Measurements from ENCODE around the gene FAM20C. TPM values are rescaled to one million over a fixed set of nuclear protein-coding genes. Genes with fewer than 3 reads are reported as not detected.
A peak's percentile ranks its signal among the peaks of the same experiment; 100 is the strongest.
"Not testable (repeated sequence)": the region's sequence is repeated elsewhere in the genome, so short reads cannot be mapped to it uniquely, and the experiment has no call there.

FAM20C gene
- total and polyA plus RNA-seq, 7 experiments from 2014 or later: 0.22 to 27.0 (median 4.6) TPM; not detected in 2

GRCh38 chr7:206351-206750 is 14.0 kb downstream of the FAM20C start:
- H3K9me3 ChIP-seq (ENCODE audit: control insufficient read depth in 2 of 3, low read length in 3 of 3); POLR2A ChIA-PET; H3K27me3 Mint-ChIP-seq; CTCF ChIA-PET; H3K27ac Mint-ChIP-seq; H3K4me1 ChIP-seq (ENCODE audit: control insufficient read depth in 2 of 2, insufficient read depth in 2 of 2, low read length in 2 of 2); intact Hi-C loops (cut with micrococcal nuclease); H3K4me1 Mint-ChIP-seq; H3K4me3 ChIP-seq (ENCODE audit: low read length); DNase-seq; H3K9me3 Mint-ChIP-seq; H3K4me3 Mint-ChIP-seq; H3K36me3 Mint-ChIP-seq; ATAC-seq; H3K36me3 ChIP-seq (ENCODE audit: control insufficient read depth in 2 of 3, insufficient read depth in 3 of 3, low read length in 3 of 3); H3K27me3 ChIP-seq (ENCODE audit: control insufficient read depth in 2 of 2, insufficient read depth in 2 of 2, low read length in 2 of 2); H3K27ac ChIP-seq (ENCODE audit: low read depth, low read length): not testable (repeated sequence)

- intact Hi-C loops (cut with micrococcal nuclease): no loop called here
- ChIA-PET POLR2A (no interaction called here), CTCF (no interaction called here)
- Mint-ChIP-seq H3K9me3 (no peaks in the 10 kb centered on the region), H3K4me3 (no peak overlapping the region), H3K27ac (no peak overlapping the region), H3K36me3 (peaks cover 0 to 3% (median 0%) of the 10 kb centered on the region in 5 donors), H3K27me3 (no peaks in the 10 kb centered on the region), H3K4me1 (peaks cover 0 to 4% (median 0%) of the 10 kb centered on the region in 7 donors)
- Histone ChIP-seq H3K36me3 (ENCODE audit: control insufficient read depth in 2 of 3, insufficient read depth in 3 of 3, low read length in 3 of 3) (no peaks in the 10 kb centered on the region), H3K27me3 (ENCODE audit: control insufficient read depth in 2 of 2, insufficient read depth in 2 of 2, low read length in 2 of 2) (no peaks in the 10 kb centered on the region), H3K4me3 (ENCODE audit: low read length) (no peak overlapping the region), H3K9me3 (ENCODE audit: control insufficient read depth in 2 of 3, low read length in 3 of 3) (no peaks in the 10 kb centered on the region), H3K27ac (ENCODE audit: low read depth, low read length) (no peak overlapping the region), H3K4me1 (ENCODE audit: control insufficient read depth in 2 of 2, insufficient read depth in 2 of 2, low read length in 2 of 2) (no peaks in the 10 kb centered on the region)
- no peak for DNase-seq
- no peak for ATAC-seq
These were observed 15.2 kb downstream of the FAM20C start for GRCh38 chr7:207418-208129.

GRCh38 chr7:208130-208673 is 15.8 kb downstream of the FAM20C start:
- Mint-ChIP-seq H3K9me3 (no peaks in the 10 kb centered on the region), H3K27ac (peak overlapping the region in 1 of 9 donors; percentile 17), H3K36me3 (peaks cover 0 to 3% (median 0%) of the 10 kb centered on the region in 5 donors), H3K27me3 (no peaks in the 10 kb centered on the region), H3K4me1 (peaks cover 0 to 4% (median 0%) of the 10 kb centered on the region in 7 donors), H3K4me3 (no peak overlapping the region)
- ChIA-PET POLR2A (no interaction called here), CTCF (no interaction called here)
- Histone ChIP-seq H3K27me3 (ENCODE audit: control insufficient read depth in 2 of 2, insufficient read depth in 2 of 2, low read length in 2 of 2) (no peaks in the 10 kb centered on the region), H3K9me3 (ENCODE audit: control insufficient read depth in 2 of 3, low read length in 3 of 3) (no peaks in the 10 kb centered on the region), H3K4me1 (ENCODE audit: control insufficient read depth in 2 of 2, insufficient read depth in 2 of 2, low read length in 2 of 2) (no peaks in the 10 kb centered on the region), H3K27ac (ENCODE audit: low read depth, low read length) (no peak overlapping the region), H3K36me3 (ENCODE audit: control insufficient read depth in 2 of 3, insufficient read depth in 3 of 3, low read length in 3 of 3) (no peaks in the 10 kb centered on the region), H3K4me3 (ENCODE audit: low read length) (no peak overlapping the region)
- DNase-seq: no peak
- intact Hi-C loops (cut with micrococcal nuclease): no loop called here
- no peak for ATAC-seq

GRCh38 chr7:208816-209215 is 16.4 kb downstream of the FAM20C start:
- no peaks in the 10 kb centered on the region for H3K27me3 Mint-ChIP-seq
- intact Hi-C loops (cut with micrococcal nuclease): no loop called here
- no peak for ATAC-seq
- ChIA-PET CTCF (no interaction called here), POLR2A (no interaction called here)
- H3K4me3 Mint-ChIP-seq: no peak overlapping the region
- no peaks in the 10 kb centered on the region for H3K4me1 ChIP-seq (ENCODE audit: control insufficient read depth in 2 of 2, insufficient read depth in 2 of 2, low read length in 2 of 2)
- no peaks in the 10 kb centered on the region for H3K36me3 ChIP-seq (ENCODE audit: control insufficient read depth in 2 of 3, insufficient read depth in 3 of 3, low read length in 3 of 3)
- H3K9me3 Mint-ChIP-seq: no peaks in the 10 kb centered on the region
- H3K27ac Mint-ChIP-seq: no peak overlapping the region
- no peak overlapping the region for H3K4me3 ChIP-seq (ENCODE audit: low read length)
- H3K9me3 ChIP-seq (ENCODE audit: control insufficient read depth in 2 of 3, low read length in 3 of 3): no peaks in the 10 kb centered on the region
- H3K4me1 Mint-ChIP-seq: peaks cover 0 to 4% (median 0%) of the 10 kb centered on the region in 7 donors
- H3K27ac ChIP-seq (ENCODE audit: low read depth, low read length): no peak overlapping the region
- no peak for DNase-seq
- H3K27me3 ChIP-seq (ENCODE audit: control insufficient read depth in 2 of 2, insufficient read depth in 2 of 2, low read length in 2 of 2): no peaks in the 10 kb centered on the region
- peaks cover 0 to 3% (median 0%) of the 10 kb centered on the region in 5 donors for H3K36me3 Mint-ChIP-seq

- H3K9me3 ChIP-seq (ENCODE audit: control insufficient read depth in 2 of 3, low read length in 3 of 3): no peaks in the 10 kb centered on the region
- H3K4me1 ChIP-seq (ENCODE audit: control insufficient read depth in 2 of 2, insufficient read depth in 2 of 2, low read length in 2 of 2): no peaks in the 10 kb centered on the region
- Mint-ChIP-seq H3K9me3 (no peaks in the 10 kb centered on the region), H3K4me1 (peaks cover 0 to 4% (median 0%) of the 10 kb centered on the region in 7 donors), H3K4me3 (no peak overlapping the region), H3K27me3 (peaks cover 0 to 2% (median 0%) of the 10 kb centered on the region in 5 donors), H3K36me3 (peaks cover 0 to 3% (median 0%) of the 10 kb centered on the region in 5 donors), H3K27ac (no peak overlapping the region)
- CTCF ChIA-PET: no interaction called here
- DNase-seq (no peak), ATAC-seq (no peak)
- H3K27ac ChIP-seq (ENCODE audit: low read depth, low read length): no peak overlapping the region
- no peak overlapping the region for H3K4me3 ChIP-seq (ENCODE audit: low read length)
- POLR2A ChIA-PET: no interaction called here
- H3K36me3 ChIP-seq (ENCODE audit: control insufficient read depth in 2 of 3, insufficient read depth in 3 of 3, low read length in 3 of 3): no peaks in the 10 kb centered on the region
- H3K27me3 ChIP-seq (ENCODE audit: control insufficient read depth in 2 of 2, insufficient read depth in 2 of 2, low read length in 2 of 2): no peaks in the 10 kb centered on the region
- intact Hi-C loops (cut with micrococcal nuclease): no loop called here
These were observed 17.0 kb downstream of the FAM20C start for GRCh38 chr7:209416-209815.

GRCh38 chr7:209906-210305 is 17.5 kb downstream of the FAM20C start:
- Mint-ChIP-seq H3K36me3 (peaks cover 0 to 3% (median 0%) of the 10 kb centered on the region in 5 donors), H3K27me3 (peaks cover 0 to 3% (median 0%) of the 10 kb centered on the region in 5 donors), H3K27ac (no peak overlapping the region), H3K9me3 (no peaks in the 10 kb centered on the region), H3K4me1 (peaks cover 0 to 4% (median 0%) of the 10 kb centered on the region in 7 donors), H3K4me3 (no peak overlapping the region)
- DNase-seq (no peak), ATAC-seq (peak; percentile 56)
- H3K27ac ChIP-seq (ENCODE audit: low read depth, low read length): no peak overlapping the region
- no peaks in the 10 kb centered on the region for H3K27me3 ChIP-seq (ENCODE audit: control insufficient read depth in 2 of 2, insufficient read depth in 2 of 2, low read length in 2 of 2)
- no peaks in the 10 kb centered on the region for H3K9me3 ChIP-seq (ENCODE audit: control insufficient read depth in 2 of 3, low read length in 3 of 3)
- no peaks in the 10 kb centered on the region for H3K36me3 ChIP-seq (ENCODE audit: control insufficient read depth in 2 of 3, insufficient read depth in 3 of 3, low read length in 3 of 3)
- POLR2A ChIA-PET: no interaction called here
- H3K4me1 ChIP-seq (ENCODE audit: control insufficient read depth in 2 of 2, insufficient read depth in 2 of 2, low read length in 2 of 2): no peaks in the 10 kb centered on the region
- intact Hi-C loops (cut with micrococcal nuclease): no loop called here
- CTCF ChIA-PET: no interaction called here
- no peak overlapping the region for H3K4me3 ChIP-seq (ENCODE audit: low read length)

GRCh38 chr7:210401-210925 is 18.1 kb downstream of the FAM20C start:
- Histone ChIP-seq H3K4me3 (ENCODE audit: low read length) (no peak overlapping the region), H3K27me3 (ENCODE audit: control insufficient read depth in 2 of 2, insufficient read depth in 2 of 2, low read length in 2 of 2) (no peaks in the 10 kb centered on the region), H3K4me1 (ENCODE audit: control insufficient read depth in 2 of 2, insufficient read depth in 2 of 2, low read length in 2 of 2) (no peaks in the 10 kb centered on the region), H3K9me3 (ENCODE audit: control insufficient read depth in 2 of 3, low read length in 3 of 3) (no peaks in the 10 kb centered on the region), H3K36me3 (ENCODE audit: control insufficient read depth in 2 of 3, insufficient read depth in 3 of 3, low read length in 3 of 3) (no peaks in the 10 kb centered on the region), H3K27ac (ENCODE audit: low read depth, low read length) (no peak overlapping the region)
- no peak for DNase-seq
- intact Hi-C loops (cut with micrococcal nuclease): no loop called here
- no peak overlapping the region for H3K4me3 Mint-ChIP-seq
- ChIA-PET CTCF (no interaction called here), POLR2A (no interaction called here)
- H3K4me1 Mint-ChIP-seq: peaks cover 0 to 4% (median 0%) of the 10 kb centered on the region in 7 donors
- peaks cover 0 to 3% (median 0%) of the 10 kb centered on the region in 5 donors for H3K36me3 Mint-ChIP-seq
- no peak overlapping the region for H3K27ac Mint-ChIP-seq
- no peak for ATAC-seq
- no peaks in the 10 kb centered on the region for H3K9me3 Mint-ChIP-seq
- H3K27me3 Mint-ChIP-seq: peaks cover 0 to 3% (median 0%) of the 10 kb centered on the region in 5 donors
